Astrocyte (in vitro differentiated cells and primary cell): ENCODE data around the gene HYAL4. TPM values are rescaled to one million over a fixed set of nuclear protein-coding genes. Genes with fewer than 3 reads are reported as not detected.
"Not testable (repeated sequence)": the region's sequence is repeated elsewhere in the genome, so short reads cannot be mapped to it uniquely, and the experiment has no call there.

Source experiments
- DNase-seq: peaks from one replicate; pipeline ENCODE4 v3.0.0-alpha.2; 2010; ENCODE audit warnings: low read depth
- FAIRE-seq: peaks from 2 replicates; lab custom pipeline; 2011; peaks lifted over from hg19 to GRCh38; lab: Jason Lieb, UNC
- H2AFZ ChIP-seq: 2 replicates; pipeline ENCODE4 v1.6.0; 2012; ENCODE audit warnings: low read depth, low read length, inconsistent platforms
- H3K27ac ChIP-seq: 2 replicates; pipeline ENCODE4 v1.5.1; 2011; ENCODE audit warnings: low read depth, low read length, inconsistent platforms
- H3K27me3 ChIP-seq: 2 replicates; pipeline ENCODE4 v1.6.0; 2011; ENCODE audit warnings: low read length, inconsistent platforms; ENCODE audit not compliant: insufficient read depth
- H3K36me3 ChIP-seq: 2 replicates; pipeline ENCODE4 v1.5.1; 2011; ENCODE audit warnings: low read length, inconsistent platforms; ENCODE audit not compliant: insufficient read depth
- H3K4me1 ChIP-seq: 2 replicates; pipeline ENCODE4 v1.5.1; 2011; ENCODE audit warnings: low read length, inconsistent platforms; ENCODE audit not compliant: insufficient read depth
- H3K4me2 ChIP-seq: 2 replicates; pipeline ENCODE4 v1.6.0; 2012; ENCODE audit warnings: low read length, inconsistent platforms
- H3K4me3 ChIP-seq: 2 replicates; pipeline ENCODE4 v1.5.1; 2011; ENCODE audit warnings: low read depth, mild to moderate bottlenecking, low read length, inconsistent platforms; ENCODE audit not compliant: insufficient read depth
- H3K79me2 ChIP-seq: 2 replicates; pipeline ENCODE4 v1.6.0; 2012; ENCODE audit warnings: mild to moderate bottlenecking, low read length, inconsistent platforms; ENCODE audit not compliant: insufficient read depth
- H3K9ac ChIP-seq: 2 replicates; pipeline ENCODE4 v1.6.0; 2012; ENCODE audit warnings: mild to moderate bottlenecking, low read length, inconsistent platforms
- H3K9me3 ChIP-seq: 2 replicates; pipeline ENCODE4 v1.5.1; 2012; ENCODE audit warnings: low read depth, mild to moderate bottlenecking, low read length, inconsistent platforms; ENCODE audit not compliant: insufficient read depth
- H4K20me1 ChIP-seq: 2 replicates; pipeline ENCODE4 v1.6.0; 2012; ENCODE audit warnings: low read length, inconsistent platforms; ENCODE audit not compliant: insufficient read depth
- H3K27ac Mint-ChIP-seq: one replicate; pipeline ENCODE4 v1.8.0; 2021; ENCODE audit warnings: mild to moderate bottlenecking, mixed read lengths; ENCODE audit not compliant: unreplicated experiment
- H3K27me3 Mint-ChIP-seq: one replicate; pipeline ENCODE4 v1.8.0; 2021; ENCODE audit warnings: low read depth, mixed read lengths; ENCODE audit not compliant: unreplicated experiment
- H3K36me3 Mint-ChIP-seq: one replicate; pipeline ENCODE4 v1.8.0; 2021; ENCODE audit warnings: low read depth, mixed read lengths; ENCODE audit not compliant: unreplicated experiment
- H3K4me1 Mint-ChIP-seq: one replicate; pipeline ENCODE4 v1.8.0; 2021; ENCODE audit warnings: low read depth, mixed read lengths; ENCODE audit not compliant: unreplicated experiment
- H3K4me3 Mint-ChIP-seq: one replicate; pipeline ENCODE4 v1.8.0; 2021; ENCODE audit warnings: mild to moderate bottlenecking, moderate library complexity, mixed read lengths; ENCODE audit not compliant: unreplicated experiment
- H3K9me3 Mint-ChIP-seq: one replicate; pipeline ENCODE4 v1.8.0; 2021; ENCODE audit warnings: mild to moderate bottlenecking, mixed read lengths; ENCODE audit not compliant: unreplicated experiment
- CTCF ChIP-seq: IDR thresholded peaks from 2 replicates; pipeline ENCODE4 v1.5.1; 2011; ENCODE audit warnings: low read depth, mild to moderate bottlenecking, inconsistent platforms, low read length, moderate library complexity; ENCODE audit not compliant: insufficient read depth
- EZH2 ChIP-seq: IDR thresholded peaks from 2 replicates; pipeline ENCODE4 v1.6.1; 2012; ENCODE audit warnings: mild to moderate bottlenecking, low read length, inconsistent platforms; ENCODE audit not compliant: insufficient read depth
- total RNA-seq: library from RNA; stranded (reverse); gene quantifications from 2 replicates; pipeline ENCODE4 v1.2.1, GENCODE V29; 2021

HYAL4 gene
- total RNA-seq, 1 donor from 2014 or later, result not detected

GRCh38 chr7:123824754-123825067 is 20.3 kb upstream of the HYAL4 start:
- H4K20me1 ChIP-seq, result no peaks in the 10 kb centered on the region
- H3K4me1 Mint-ChIP-seq, result no peaks in the 10 kb centered on the region
- no peak overlapping the region for H3K4me2 ChIP-seq
- H3K36me3 Mint-ChIP-seq, result no peaks in the 10 kb centered on the region
- peaks cover 2% of the 10 kb centered on the region for H3K27me3 ChIP-seq
- H3K4me3 Mint-ChIP-seq, result no peak overlapping the region
- no peaks in the 10 kb centered on the region for H3K9me3 ChIP-seq
- H3K36me3 ChIP-seq, result no peaks in the 10 kb centered on the region
- no peak overlapping the region for H3K4me3 ChIP-seq
- no peak overlapping the region for H3K9ac ChIP-seq
- no peaks in the 10 kb centered on the region for H3K79me2 ChIP-seq
- H3K27ac Mint-ChIP-seq, result no peak overlapping the region
- H3K4me1 ChIP-seq, result no peaks in the 10 kb centered on the region
- FAIRE-seq (no peak), DNase-seq (no peak)
- H2AFZ ChIP-seq, result no peak overlapping the region
- TF ChIP-seq CTCF, result no peak
- TF ChIP-seq EZH2, result no peak
- no peaks in the 10 kb centered on the region for H3K9me3 Mint-ChIP-seq
- no peak overlapping the region for H3K27ac ChIP-seq
- peaks cover 2% of the 10 kb centered on the region for H3K27me3 Mint-ChIP-seq

DNA sequence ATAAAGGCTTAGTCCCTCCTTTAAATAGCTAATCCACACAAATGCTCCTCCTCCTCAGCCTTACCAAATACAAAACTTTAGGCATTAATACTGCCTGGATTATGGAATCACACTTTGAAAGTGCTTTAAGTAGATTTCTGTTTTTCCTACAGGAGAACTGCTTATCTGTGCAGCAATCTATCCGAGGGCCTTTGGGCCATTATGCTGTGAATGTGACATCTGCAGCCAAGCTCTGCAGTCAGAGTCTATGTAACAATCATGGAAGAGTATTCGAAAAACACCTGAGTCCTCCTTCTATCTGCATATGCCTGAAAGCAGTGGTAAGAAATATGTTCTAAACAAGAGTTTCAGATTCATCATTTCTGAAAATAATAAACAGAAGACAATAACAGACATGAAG is 16.2 kb upstream of the HYAL4 start:
- TF ChIP-seq EZH2 (no peak), CTCF (no peak)
- no peaks in the 10 kb centered on the region for H3K4me1 ChIP-seq
- H3K79me2 ChIP-seq, result no peaks in the 10 kb centered on the region
- H3K27ac ChIP-seq, result no peak overlapping the region
- no peak overlapping the region for H2AFZ ChIP-seq
- H3K9ac ChIP-seq, result no peak overlapping the region
- no peak overlapping the region for H3K4me3 ChIP-seq
- Mint-ChIP-seq H3K4me1 (no peaks in the 10 kb centered on the region), H3K4me3 (no peak overlapping the region), H3K27ac (no peak overlapping the region), H3K9me3 (no peaks in the 10 kb centered on the region), H3K27me3 (peaks cover 2% of the 10 kb centered on the region), H3K36me3 (no peaks in the 10 kb centered on the region)
- H4K20me1 ChIP-seq, result no peaks in the 10 kb centered on the region
- no peaks in the 10 kb centered on the region for H3K36me3 ChIP-seq
- no peak overlapping the region for H3K4me2 ChIP-seq
- peaks cover 2% of the 10 kb centered on the region for H3K27me3 ChIP-seq
- no peak for FAIRE-seq
- no peak for DNase-seq
- H3K9me3 ChIP-seq, result no peaks in the 10 kb centered on the region

DNA sequence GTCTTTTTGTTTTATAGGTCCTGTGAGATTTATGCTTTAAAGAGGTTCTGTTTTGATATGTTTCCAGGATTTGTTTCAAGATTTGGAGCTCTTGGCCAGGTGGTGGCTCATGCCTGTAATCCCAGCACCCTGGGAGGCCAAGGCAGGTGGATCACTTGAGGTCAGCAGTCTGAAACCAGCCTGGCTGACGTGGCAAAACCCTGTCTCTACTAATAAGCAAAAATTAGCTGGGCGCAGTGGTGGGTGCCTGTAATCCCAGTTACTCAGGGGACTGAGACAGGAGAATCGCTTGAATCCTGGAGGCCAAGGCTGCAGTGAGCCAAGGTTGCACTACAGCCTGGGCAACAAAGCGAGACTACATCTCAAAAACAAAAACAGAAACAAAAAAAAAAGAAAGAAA is 8.3 kb upstream of the HYAL4 start:
- H3K4me2 ChIP-seq, result no peak overlapping the region
- H3K4me1 ChIP-seq, result no peaks in the 10 kb centered on the region
- no peak overlapping the region for H3K4me3 Mint-ChIP-seq
- no peak overlapping the region for H2AFZ ChIP-seq
- DNase-seq, result no peak
- H4K20me1 ChIP-seq, result no peaks in the 10 kb centered on the region
- no peak for FAIRE-seq
- H3K36me3 Mint-ChIP-seq, result no peaks in the 10 kb centered on the region
- H3K36me3 ChIP-seq, result no peaks in the 10 kb centered on the region
- H3K27ac Mint-ChIP-seq, result no peak overlapping the region
- no peak overlapping the region for H3K27ac ChIP-seq
- H3K9me3 ChIP-seq, result no peaks in the 10 kb centered on the region
- H3K4me3 ChIP-seq, result no peak overlapping the region
- H3K27me3 Mint-ChIP-seq, result no peaks in the 10 kb centered on the region
- no peak overlapping the region for H3K9ac ChIP-seq
- TF ChIP-seq EZH2, result no peak
- TF ChIP-seq CTCF, result no peak
- H3K4me1 Mint-ChIP-seq, result no peaks in the 10 kb centered on the region
- peaks cover 6% of the 10 kb centered on the region for H3K9me3 Mint-ChIP-seq
- H3K27me3 ChIP-seq, result no peaks in the 10 kb centered on the region
- no peaks in the 10 kb centered on the region for H3K79me2 ChIP-seq

GRCh38 chr7:123839106-123839505 is 5.9 kb upstream of the HYAL4 start:
- H3K27me3 Mint-ChIP-seq, result not testable (repeated sequence)

More at GRCh38 chr7:123839106-123839505, 5.9 kb upstream of the HYAL4 start:
- not testable (repeated sequence) for H3K4me3 Mint-ChIP-seq, FAIRE-seq, H3K79me2 ChIP-seq, H2AFZ ChIP-seq, H3K27me3 ChIP-seq, DNase-seq, H3K36me3 ChIP-seq, H3K4me1 ChIP-seq, H3K4me2 ChIP-seq, H3K27ac ChIP-seq, H3K27ac Mint-ChIP-seq, H3K36me3 Mint-ChIP-seq, H4K20me1 ChIP-seq, H3K4me1 Mint-ChIP-seq, H3K9ac ChIP-seq, H3K4me3 ChIP-seq, H3K9me3 ChIP-seq
- peaks cover 12% of the 10 kb centered on the region for H3K9me3 Mint-ChIP-seq
